Measurements from ENCODE around the gene LIN37.
"Not testable (repeated sequence)": the region's sequence is repeated elsewhere in the genome, so short reads cannot be mapped to it uniquely, and the experiment has no call there.

Gene LIN37

GRCh38 chr19:35720163-35720524 is 28.2 kb upstream of the LIN37 start:
- peaks cover 35% of the 10 kb centered on the region for H3K36me3 ChIP-seq (ENCODE audit: control insufficient read depth, insufficient read depth, low read length)
- H3K27me3 ChIP-seq (ENCODE audit: control insufficient read depth, insufficient read depth, low read length, poor library complexity, severe bottlenecking): peaks cover 9% of the 10 kb centered on the region
- WGBS, 2 experiments: 94 to 98% methylated on average over 9 of the region's 9 CpGs

GRCh38 chr19:35720648-35721047 is 27.7 kb upstream of the LIN37 start:
- Histone ChIP-seq H3K4me3 (ENCODE audit: insufficient read depth, low read depth, low read length) (no peak overlapping the region), H3K27me3 (ENCODE audit: control insufficient read depth, insufficient read depth, low read length, poor library complexity, severe bottlenecking) (peaks cover 4% of the 10 kb centered on the region), H3K9me3 (ENCODE audit: control insufficient read depth, low read length) (no peaks in the 10 kb centered on the region), H3K27ac (ENCODE audit: insufficient read depth, low read depth, low read length, poor library complexity, severe bottlenecking) (no peak overlapping the region), H3K4me1 (ENCODE audit: control insufficient read depth, insufficient read depth, low read length) (peaks cover 12% of the 10 kb centered on the region), H3K36me3 (ENCODE audit: control insufficient read depth, insufficient read depth, low read length) (peaks cover 40% of the 10 kb centered on the region)
- WGBS, 2 experiments: 93 to 95% methylated on average over 17 of the region's 17 CpGs

More at GRCh38 chr19:35720163-35720524, 28.2 kb upstream of the LIN37 start:
- Histone ChIP-seq H3K9me3 (ENCODE audit: control insufficient read depth, low read length) (no peaks in the 10 kb centered on the region), H3K4me1 (ENCODE audit: control insufficient read depth, insufficient read depth, low read length) (peaks cover 17% of the 10 kb centered on the region), H3K27ac (ENCODE audit: insufficient read depth, low read depth, low read length, poor library complexity, severe bottlenecking) (no peak overlapping the region), H3K4me3 (ENCODE audit: insufficient read depth, low read depth, low read length) (no peak overlapping the region)

- no peak overlapping the region for H3K4me3 ChIP-seq (ENCODE audit: insufficient read depth, low read depth, low read length)
- no peaks in the 10 kb centered on the region for H3K9me3 ChIP-seq (ENCODE audit: control insufficient read depth, low read length)
- 97 to 98% methylated on average over 16 of the region's 16 CpGs for WGBS, 2 experiments
- peaks cover 44% of the 10 kb centered on the region for H3K36me3 ChIP-seq (ENCODE audit: control insufficient read depth, insufficient read depth, low read length)
- no peaks in the 10 kb centered on the region for H3K27me3 ChIP-seq (ENCODE audit: control insufficient read depth, insufficient read depth, low read length, poor library complexity, severe bottlenecking)
- no peak overlapping the region for H3K27ac ChIP-seq (ENCODE audit: insufficient read depth, low read depth, low read length, poor library complexity, severe bottlenecking)
- H3K4me1 ChIP-seq (ENCODE audit: control insufficient read depth, insufficient read depth, low read length): peaks cover 7% of the 10 kb centered on the region
These were observed 27.0 kb upstream of the LIN37 start for GRCh38 chr19:35721374-35721773.

GRCh38 chr19:35722461-35722860 is 25.9 kb upstream of the LIN37 start:
- H3K9me3 ChIP-seq (ENCODE audit: control insufficient read depth, low read length): no peaks in the 10 kb centered on the region
- no peak overlapping the region for H3K4me3 ChIP-seq (ENCODE audit: insufficient read depth, low read depth, low read length)
- H3K27me3 ChIP-seq (ENCODE audit: control insufficient read depth, insufficient read depth, low read length, poor library complexity, severe bottlenecking): no peaks in the 10 kb centered on the region
- H3K36me3 ChIP-seq (ENCODE audit: control insufficient read depth, insufficient read depth, low read length): peaks cover 48% of the 10 kb centered on the region
- no peak overlapping the region for H3K27ac ChIP-seq (ENCODE audit: insufficient read depth, low read depth, low read length, poor library complexity, severe bottlenecking)
- H3K4me1 ChIP-seq (ENCODE audit: control insufficient read depth, insufficient read depth, low read length): peaks cover 7% of the 10 kb centered on the region
- WGBS, 2 experiments: 97% methylated on average over 14 of the region's 14 CpGs

- no peaks in the 10 kb centered on the region for H3K9me3 ChIP-seq (ENCODE audit: control insufficient read depth, low read length)
- peaks cover 52% of the 10 kb centered on the region for H3K36me3 ChIP-seq (ENCODE audit: control insufficient read depth, insufficient read depth, low read length)
- peaks cover 7% of the 10 kb centered on the region for H3K4me1 ChIP-seq (ENCODE audit: control insufficient read depth, insufficient read depth, low read length)
- 96 to 97% methylated on average over 16 of the region's 16 CpGs for WGBS, 2 experiments
- H3K4me3 ChIP-seq (ENCODE audit: insufficient read depth, low read depth, low read length): no peak overlapping the region
- no peak overlapping the region for H3K27ac ChIP-seq (ENCODE audit: insufficient read depth, low read depth, low read length, poor library complexity, severe bottlenecking)
- H3K27me3 ChIP-seq (ENCODE audit: control insufficient read depth, insufficient read depth, low read length, poor library complexity, severe bottlenecking): no peaks in the 10 kb centered on the region
These were observed 25.5 kb upstream of the LIN37 start for GRCh38 chr19:35722897-35723296.

- H3K27me3 ChIP-seq (ENCODE audit: control insufficient read depth, insufficient read depth, low read length, poor library complexity, severe bottlenecking): no peaks in the 10 kb centered on the region
- H3K36me3 ChIP-seq (ENCODE audit: control insufficient read depth, insufficient read depth, low read length): peaks cover 59% of the 10 kb centered on the region
- peaks cover 7% of the 10 kb centered on the region for H3K4me1 ChIP-seq (ENCODE audit: control insufficient read depth, insufficient read depth, low read length)
- no peak overlapping the region for H3K4me3 ChIP-seq (ENCODE audit: insufficient read depth, low read depth, low read length)
- H3K9me3 ChIP-seq (ENCODE audit: control insufficient read depth, low read length): no peaks in the 10 kb centered on the region
- WGBS, 2 experiments: 96 to 98% methylated on average over 24 of the region's 24 CpGs
- H3K27ac ChIP-seq (ENCODE audit: insufficient read depth, low read depth, low read length, poor library complexity, severe bottlenecking): no peak overlapping the region
These were observed 24.7 kb upstream of the LIN37 start for GRCh38 chr19:35723671-35724070.

- not testable (repeated sequence) for H3K4me1 ChIP-seq (ENCODE audit: control insufficient read depth, insufficient read depth, low read length); H3K4me3 ChIP-seq (ENCODE audit: insufficient read depth, low read depth, low read length); H3K27me3 ChIP-seq (ENCODE audit: control insufficient read depth, insufficient read depth, low read length, poor library complexity, severe bottlenecking); H3K9me3 ChIP-seq (ENCODE audit: control insufficient read depth, low read length); H3K27ac ChIP-seq (ENCODE audit: insufficient read depth, low read depth, low read length, poor library complexity, severe bottlenecking)
- peaks cover 64% of the 10 kb centered on the region for H3K36me3 ChIP-seq (ENCODE audit: control insufficient read depth, insufficient read depth, low read length)
- WGBS, 2 experiments: 94% methylated on average over 7 of the region's 7 CpGs
These were observed 24.2 kb upstream of the LIN37 start for GRCh38 chr19:35724132-35724531.

- Histone ChIP-seq H3K4me3 (ENCODE audit: insufficient read depth, low read depth, low read length) (no peak overlapping the region), H3K27me3 (ENCODE audit: control insufficient read depth, insufficient read depth, low read length, poor library complexity, severe bottlenecking) (no peaks in the 10 kb centered on the region), H3K4me1 (ENCODE audit: control insufficient read depth, insufficient read depth, low read length) (no peaks in the 10 kb centered on the region), H3K36me3 (ENCODE audit: control insufficient read depth, insufficient read depth, low read length) (peaks cover 66% of the 10 kb centered on the region), H3K9me3 (ENCODE audit: control insufficient read depth, low read length) (no peaks in the 10 kb centered on the region), H3K27ac (ENCODE audit: insufficient read depth, low read depth, low read length, poor library complexity, severe bottlenecking) (no peak overlapping the region)
- 95 to 98% methylated on average over 12 of the region's 12 CpGs for WGBS, 2 experiments
These were observed 23.8 kb upstream of the LIN37 start for GRCh38 chr19:35724560-35724959.

GRCh38 chr19:35725216-35725861 is 23.0 kb upstream of the LIN37 start:
- WGBS, 2 experiments: 93 to 95% methylated on average over 23 of the region's 23 CpGs
- Histone ChIP-seq H3K36me3 (ENCODE audit: control insufficient read depth, insufficient read depth, low read length) (peaks cover 66% of the 10 kb centered on the region), H3K27me3 (ENCODE audit: control insufficient read depth, insufficient read depth, low read length, poor library complexity, severe bottlenecking) (no peaks in the 10 kb centered on the region)

GRCh38 chr19:35727053-35727955 is 21.1 kb upstream of the LIN37 start:
- peaks cover 73% of the 10 kb centered on the region for H3K36me3 ChIP-seq (ENCODE audit: control insufficient read depth, insufficient read depth, low read length)

More at GRCh38 chr19:35725216-35725861, 23.0 kb upstream of the LIN37 start:
- H3K4me1 ChIP-seq (ENCODE audit: control insufficient read depth, insufficient read depth, low read length): no peaks in the 10 kb centered on the region
- no peak overlapping the region for H3K27ac ChIP-seq (ENCODE audit: insufficient read depth, low read depth, low read length, poor library complexity, severe bottlenecking)
- no peak overlapping the region for H3K4me3 ChIP-seq (ENCODE audit: insufficient read depth, low read depth, low read length)
- H3K9me3 ChIP-seq (ENCODE audit: control insufficient read depth, low read length): no peaks in the 10 kb centered on the region

More at GRCh38 chr19:35727053-35727955, 21.1 kb upstream of the LIN37 start:
- Histone ChIP-seq H3K27me3 (ENCODE audit: control insufficient read depth, insufficient read depth, low read length, poor library complexity, severe bottlenecking) (no peaks in the 10 kb centered on the region), H3K27ac (ENCODE audit: insufficient read depth, low read depth, low read length, poor library complexity, severe bottlenecking) (no peak overlapping the region), H3K4me3 (ENCODE audit: insufficient read depth, low read depth, low read length) (no peak overlapping the region), H3K4me1 (ENCODE audit: control insufficient read depth, insufficient read depth, low read length) (no peaks in the 10 kb centered on the region), H3K9me3 (ENCODE audit: control insufficient read depth, low read length) (no peaks in the 10 kb centered on the region)
- 95 to 96% methylated on average over 25 of the region's 25 CpGs for WGBS, 2 experiments

Measured in ectodermal cell (in vitro differentiated cells).